MM.1S (cell line): Measurements from ENCODE around the gene PUDP.

Source experiments
- DNase-seq: peaks from one replicate; pipeline ENCODE4 v3.0.0-alpha.2; 2015
- H2AFZ ChIP-seq: fragments of 300-600 bp; sonication (generic); 2 replicates; pipeline ENCODE4 v1.6.0; 2016; ENCODE audit warnings: antibody characterized with exemption, low read length
- H3F3A ChIP-seq: fragments of 300-600 bp; sonication (generic); 2 replicates; pipeline ENCODE4 v1.6.1; 2016; ENCODE audit warnings: mild to moderate bottlenecking, antibody characterized with exemption, low read length, moderate library complexity, mixed read lengths; ENCODE audit not compliant: insufficient read depth
- H3K27ac ChIP-seq: fragments of 300-600 bp; sonication (generic); 2 replicates; pipeline ENCODE4 v1.5.1; 2016; ENCODE audit warnings: mild to moderate bottlenecking, low read length
- H3K27me3 ChIP-seq: fragments of 300-600 bp; sonication (generic); replicated peaks from 2 replicates; pipeline ENCODE4 v1.6.0; 2016; ENCODE audit warnings: low read length; ENCODE audit not compliant: insufficient read depth
- H3K36me3 ChIP-seq: fragments of 300-600 bp; sonication (generic); replicated peaks from 2 replicates; pipeline ENCODE4 v1.6.1; 2016; ENCODE audit warnings: mild to moderate bottlenecking, low read length, mixed read lengths; ENCODE audit not compliant: insufficient read depth
- H3K4me1 ChIP-seq: fragments of 300-600 bp; sonication (generic); 2 replicates; pipeline ENCODE4 v1.6.1; 2016; ENCODE audit warnings: low read length, mixed read lengths
- H3K4me2 ChIP-seq: fragments of 300-600 bp; sonication (generic); 2 replicates; pipeline ENCODE4 v1.6.0; 2016; ENCODE audit warnings: low read depth, low read length
- H3K4me3 ChIP-seq: fragments of 300-600 bp; sonication (generic); 2 replicates; pipeline ENCODE4 v1.5.1; 2016; ENCODE audit warnings: low read length, mixed read lengths
- H3K79me2 ChIP-seq: fragments of 300-600 bp; sonication (generic); 2 replicates; pipeline ENCODE4 v1.6.1; 2016; ENCODE audit warnings: mixed run types, low read length, mixed read lengths
- H3K9ac ChIP-seq: fragments of 300-600 bp; sonication (generic); 2 replicates; pipeline ENCODE4 v1.6.1; 2016; ENCODE audit warnings: low read length, mixed read lengths
- H3K9me2 ChIP-seq: fragments of 300-600 bp; sonication (generic); replicated peaks from 2 replicates; pipeline ENCODE4 v1.6.1; 2016; ENCODE audit warnings: mild to moderate bottlenecking, low read length, mixed read lengths; ENCODE audit not compliant: insufficient read depth
- H3K9me3 ChIP-seq: fragments of 300-600 bp; sonication (generic); replicated peaks from 2 replicates; pipeline ENCODE4 v1.6.1; 2016; ENCODE audit warnings: mild to moderate bottlenecking, low read length, mixed read lengths; ENCODE audit not compliant: insufficient read depth
- H4K20me1 ChIP-seq: fragments of 300-600 bp; sonication (generic); 2 replicates; pipeline ENCODE4 v1.6.1; 2016; ENCODE audit warnings: mild to moderate bottlenecking, low read length, moderate library complexity, mixed read lengths; ENCODE audit not compliant: insufficient read depth
- CTCF ChIP-seq: fragments of 300-600 bp; sonication (generic); IDR thresholded peaks from 2 replicates; pipeline ENCODE4 v1.5.1; 2016; ENCODE audit warnings: antibody characterized with exemption, low read length, mixed read lengths
- EZH2 ChIP-seq: fragments of 300-600 bp; sonication (generic); optimal IDR thresholded peaks from 2 replicates; pipeline ENCODE3; 2017; ENCODE audit warnings: low read depth, mild to moderate bottlenecking, antibody characterized with exemption, low read length, mixed read lengths
- EZH2phosphoT487 ChIP-seq: fragments of 300-600 bp; sonication (generic); IDR thresholded peaks from 2 replicates; pipeline ENCODE4 v1.6.1; 2018; ENCODE audit warnings: antibody characterized with exemption, low read length

Gene PUDP

GRCh38 chrX:7168371-7168770 is 20.4 kb upstream of the PUDP start:
- Histone ChIP-seq H3K4me1 (no peaks in the 10 kb centered on the region), H3K9me2 (no peaks in the 10 kb centered on the region), H3K4me2 (no peak overlapping the region), H3K27me3 (no peaks in the 10 kb centered on the region), H4K20me1 (no peaks in the 10 kb centered on the region), H2AFZ (no peak overlapping the region), H3K27ac (no peak overlapping the region), H3K9me3 (no peaks in the 10 kb centered on the region), H3F3A (no peaks in the 10 kb centered on the region), H3K9ac (no peak overlapping the region), H3K36me3 (no peaks in the 10 kb centered on the region), H3K79me2 (no peaks in the 10 kb centered on the region), H3K4me3 (no peak overlapping the region)
- DNase-seq: no peak
- no peak for TF ChIP-seq EZH2phosphoT487
- TF ChIP-seq CTCF: no peak

DNA sequence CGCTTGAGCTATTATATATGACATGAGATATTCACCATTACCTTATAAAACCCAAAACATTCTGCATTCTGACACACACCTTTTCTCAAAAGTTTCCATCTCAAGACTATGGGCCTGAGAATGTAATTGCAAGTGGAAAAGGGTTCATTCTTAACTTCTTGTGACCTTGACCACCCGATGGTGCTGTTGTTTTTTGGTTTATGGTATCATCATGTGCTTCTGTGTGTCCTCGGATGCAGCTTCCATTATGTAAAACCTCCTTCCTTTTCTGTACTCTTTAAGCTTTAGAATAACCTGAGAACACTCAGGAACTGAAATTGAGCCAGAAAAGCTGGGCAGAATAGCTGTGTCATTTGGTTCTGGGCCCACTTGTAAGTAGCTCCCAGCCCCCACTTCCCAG is 16.2 kb upstream of the PUDP start:
- Histone ChIP-seq H3K9ac (no peak overlapping the region), H3K36me3 (no peaks in the 10 kb centered on the region), H3K4me1 (no peaks in the 10 kb centered on the region), H3F3A (no peaks in the 10 kb centered on the region), H3K9me2 (no peaks in the 10 kb centered on the region), H2AFZ (no peak overlapping the region), H3K27ac (no peak overlapping the region), H3K9me3 (no peaks in the 10 kb centered on the region), H4K20me1 (no peaks in the 10 kb centered on the region), H3K79me2 (no peaks in the 10 kb centered on the region), H3K27me3 (no peaks in the 10 kb centered on the region), H3K4me3 (no peak overlapping the region), H3K4me2 (no peak overlapping the region)
- TF ChIP-seq EZH2 (no peak), EZH2phosphoT487 (no peak), CTCF (no peak)
- DNase-seq: no peak

GRCh38 chrX:7163146-7163677 is 15.3 kb upstream of the PUDP start:
- Histone ChIP-seq H3K4me3 (no peak overlapping the region), H4K20me1 (no peaks in the 10 kb centered on the region), H3K4me1 (no peaks in the 10 kb centered on the region), H3K9ac (no peak overlapping the region), H3F3A (no peaks in the 10 kb centered on the region), H3K4me2 (no peak overlapping the region), H3K27me3 (no peaks in the 10 kb centered on the region), H2AFZ (no peak overlapping the region), H3K36me3 (no peaks in the 10 kb centered on the region), H3K27ac (no peak overlapping the region), H3K79me2 (no peaks in the 10 kb centered on the region), H3K9me2 (no peaks in the 10 kb centered on the region), H3K9me3 (no peaks in the 10 kb centered on the region)
- DNase-seq: no peak
- TF ChIP-seq CTCF (no peak), EZH2phosphoT487 (no peak), EZH2 (no peak)
